Smooth muscle cell (in vitro differentiated cells): ENCODE measurements around the gene DUSP6. TPM values are rescaled to one million over a fixed set of nuclear protein-coding genes. Genes with fewer than 3 reads are reported as not detected.

ENCODE experiments used
- DNase-seq: peaks from one replicate; lab custom pipeline; 2025; ENCODE audit not compliant: unreplicated experiment; lab: John Stamatoyannopoulos, UW
- H2AFZ ChIP-seq: fragments of 200-600 bp; sonication (generic); 2 replicates; pipeline ENCODE4 v1.6.0; 2016; ENCODE audit warnings: antibody characterized with exemption, low read depth, mild to moderate bottlenecking
- H3F3A ChIP-seq: fragments of 200-600 bp; sonication (generic); 2 replicates; pipeline ENCODE4 v1.6.0; 2017; ENCODE audit warnings: antibody characterized with exemption, low read depth
- H3K27ac ChIP-seq: fragments of 200-600 bp; sonication (generic); 2 replicates; pipeline ENCODE4 v1.5.1; 2016; ENCODE audit warnings: low read depth, mild to moderate bottlenecking
- H3K27me3 ChIP-seq: fragments of 200-600 bp; sonication (generic); 2 replicates; pipeline ENCODE4 v1.6.1; 2016; ENCODE audit warnings: low read depth, mild to moderate bottlenecking
- H3K36me3 ChIP-seq: fragments of 200-600 bp; sonication (generic); 2 replicates; pipeline ENCODE4 v1.5.1; 2016; ENCODE audit warnings: low read depth
- H3K4me1 ChIP-seq: fragments of 200-600 bp; sonication (generic); 2 replicates; pipeline ENCODE4 v1.5.1; 2016; ENCODE audit warnings: low read depth
- H3K4me2 ChIP-seq: fragments of 200-600 bp; sonication (generic); 2 replicates; pipeline ENCODE4 v1.6.0; 2016; ENCODE audit warnings: mild to moderate bottlenecking
- H3K4me3 ChIP-seq: fragments of 200-600 bp; sonication (generic); 2 replicates; pipeline ENCODE4 v1.5.1; 2016; ENCODE audit warnings: mild to moderate bottlenecking
- H3K79me2 ChIP-seq: fragments of 200-600 bp; sonication (generic); 2 replicates; pipeline ENCODE4 v1.6.0; 2016; ENCODE audit warnings: low read depth, mild to moderate bottlenecking
- H3K9ac ChIP-seq: fragments of 200-600 bp; sonication (generic); 2 replicates; pipeline ENCODE4 v1.6.0; 2016; ENCODE audit warnings: low read depth
- H3K9me3 ChIP-seq: fragments of 200-600 bp; sonication (generic); replicated peaks from 2 replicates; pipeline ENCODE4 v1.5.1; 2016; ENCODE audit warnings: low read depth
- H4K20me1 ChIP-seq: fragments of 200-600 bp; sonication (generic); 2 replicates; pipeline ENCODE4 v1.6.0; 2016; ENCODE audit warnings: low read depth
- CTCF ChIP-seq: fragments of 200-600 bp; sonication (generic); IDR thresholded peaks from 2 replicates; pipeline ENCODE4 v1.5.1; 2017; ENCODE audit warnings: borderline replicate concordance, mild to moderate bottlenecking, antibody characterized with exemption; ENCODE audit not compliant: insufficient read depth, poor library complexity, severe bottlenecking
- WGBS: methylation state at CpG from one replicate; pipeline ENCODE4 v1.1.7; 2016; ENCODE audit warnings: low lambda C conversion rate; 5-methylcytosine and 5-hydroxymethylcytosine counted together
- polyA plus RNA-seq: library from polyadenylated mRNA; unstranded; fragments of >200 nt; fragmentation: Nextera tagmentation; extraction: Ambion mirVana; gene quantifications from 2 replicates; pipeline ENCODE4 v1.2.1, GENCODE V29; 2016
- total RNA-seq: library from RNA; depleted of rRNA; stranded (reverse); fragments of >200 nt; gene quantifications from 2 replicates; pipeline ENCODE4 v1.2.3, GENCODE V29; 2014

DUSP6 gene
- total and polyA plus RNA-seq, 2 experiments from 2014 or later = 147 to 192 TPM

- Histone ChIP-seq H3K4me2 (no peak overlapping the region), H3K9ac (no peak overlapping the region), H3F3A (peaks cover 5% of the 10 kb centered on the region), H3K4me3 (no peak overlapping the region), H4K20me1 (no peaks in the 10 kb centered on the region), H3K4me1 (peaks cover 34% of the 10 kb centered on the region), H3K36me3 (no peaks in the 10 kb centered on the region), H3K27me3 (no peaks in the 10 kb centered on the region), H3K79me2 (no peaks in the 10 kb centered on the region), H2AFZ (no peak overlapping the region), H3K9me3 (no peaks in the 10 kb centered on the region), H3K27ac (no peak overlapping the region)
- TF ChIP-seq CTCF = no peak
- no peak for DNase-seq
- 78% methylated on average over 5 of the region's 5 CpGs for WGBS
These were observed 30.0 kb upstream of the DUSP6 start for GRCh38 chr12:89382328-89382727.

DNA sequence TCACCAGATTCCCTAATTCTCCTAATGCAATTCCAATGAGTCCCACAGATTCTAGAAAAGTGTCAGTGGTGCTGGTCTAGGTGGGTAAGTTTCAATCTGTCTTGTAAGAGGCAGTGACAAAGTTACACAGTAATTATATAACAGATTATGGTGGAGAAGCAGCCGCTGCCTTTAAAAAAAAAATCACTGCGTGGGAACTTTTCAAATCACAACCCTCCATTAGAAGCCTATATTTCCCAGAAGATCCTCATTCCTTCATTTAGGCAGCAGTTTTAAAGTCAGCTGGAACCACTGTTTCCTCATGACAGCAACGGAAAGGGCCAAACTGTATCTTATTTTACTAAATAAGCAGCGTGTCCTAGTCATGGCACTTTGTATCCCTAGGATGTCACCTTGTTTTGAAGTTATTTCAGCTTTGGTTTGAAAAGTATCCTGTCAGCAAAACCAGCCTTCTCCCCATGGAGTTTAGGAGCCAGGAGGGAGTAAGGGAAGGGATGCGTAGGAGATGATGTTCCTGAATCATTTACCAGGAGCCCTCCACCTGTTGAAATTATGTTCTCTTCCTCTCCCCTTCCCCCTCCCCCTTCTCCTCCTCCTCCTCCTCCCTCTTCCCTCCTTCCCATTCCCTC, 27.7 kb upstream of the DUSP6 start:
- Histone ChIP-seq H4K20me1 (no peaks in the 10 kb centered on the region), H3K4me3 (no peak overlapping the region), H3F3A (peaks cover 5% of the 10 kb centered on the region), H3K79me2 (no peaks in the 10 kb centered on the region), H3K9ac (no peak overlapping the region), H3K4me2 (no peak overlapping the region), H3K27me3 (no peaks in the 10 kb centered on the region), H3K36me3 (no peaks in the 10 kb centered on the region), H3K27ac (no peak overlapping the region), H2AFZ (no peak overlapping the region), H3K4me1 (peaks cover 20% of the 10 kb centered on the region), H3K9me3 (no peaks in the 10 kb centered on the region)
- no peak for DNase-seq
- WGBS = 95% methylated on average over 5 of the region's 5 CpGs
- TF ChIP-seq CTCF = no peak

DNA sequence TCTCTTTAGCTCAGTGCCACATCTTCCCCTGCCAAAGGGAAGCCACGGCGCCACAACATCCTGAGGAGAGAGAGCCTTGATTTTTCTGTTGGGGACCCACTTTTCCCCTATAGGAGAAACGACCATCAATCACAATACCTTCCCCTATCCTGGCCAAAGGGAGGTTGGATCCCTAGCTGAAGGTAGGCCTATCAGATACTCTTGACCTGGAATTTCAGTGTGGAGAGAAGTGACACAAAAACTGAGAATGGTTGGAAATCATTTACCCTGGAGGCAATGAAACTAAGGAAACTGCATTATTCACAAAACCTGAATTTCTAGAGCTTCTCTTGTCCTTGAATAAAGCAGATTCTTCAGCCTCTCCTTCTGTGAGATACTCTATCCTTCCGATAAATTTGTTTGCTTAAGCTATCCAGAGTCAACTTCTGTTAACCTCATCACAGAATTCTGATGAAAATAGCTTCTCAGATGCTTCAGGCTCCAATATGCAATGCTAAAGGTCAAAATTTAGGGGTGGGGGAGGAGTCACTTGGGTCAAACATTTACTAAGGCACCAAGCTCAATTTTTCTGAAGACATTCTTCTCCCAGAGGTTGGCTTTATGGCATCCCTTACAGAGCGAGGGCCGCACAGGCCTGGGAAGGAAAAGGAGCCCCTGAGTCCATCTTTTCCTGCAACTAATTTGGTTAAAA, 27.0 kb upstream of the DUSP6 start:
- Histone ChIP-seq H3K27me3 (no peaks in the 10 kb centered on the region), H3K4me3 (no peak overlapping the region), H2AFZ (no peak overlapping the region), H3F3A (peaks cover 5% of the 10 kb centered on the region), H3K9me3 (no peaks in the 10 kb centered on the region), H4K20me1 (no peaks in the 10 kb centered on the region), H3K4me1 (peaks cover 15% of the 10 kb centered on the region), H3K9ac (no peak overlapping the region), H3K27ac (no peak overlapping the region), H3K36me3 (no peaks in the 10 kb centered on the region), H3K4me2 (no peak overlapping the region), H3K79me2 (no peaks in the 10 kb centered on the region)
- no peak for TF ChIP-seq CTCF
- 95% methylated on average over 6 of the region's 6 CpGs for WGBS
- no peak for DNase-seq
